ENCODE results near the gene MACROD2.

The MACROD2 gene

DNA sequence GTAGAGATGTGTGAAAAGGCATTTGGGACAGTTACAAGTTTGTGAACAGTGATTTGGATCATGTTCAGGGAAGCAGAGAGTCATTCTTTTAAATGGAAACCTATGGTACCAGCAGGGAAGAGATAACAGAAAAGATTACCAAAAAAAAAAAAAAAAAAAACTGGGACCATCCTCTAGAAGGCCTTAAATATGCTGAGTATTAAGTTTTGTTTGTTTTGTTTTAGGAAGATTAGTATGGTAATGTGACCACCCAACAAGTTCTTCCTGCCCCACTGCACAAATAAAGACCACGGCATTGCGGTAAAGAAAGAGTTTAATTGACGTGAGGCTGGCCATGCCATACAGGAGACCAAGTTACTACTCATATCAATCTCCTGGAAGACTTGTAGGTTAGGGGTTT, 1631.8 kb downstream of the MACROD2 start:
- TF ChIP-seq, protein P1, sequence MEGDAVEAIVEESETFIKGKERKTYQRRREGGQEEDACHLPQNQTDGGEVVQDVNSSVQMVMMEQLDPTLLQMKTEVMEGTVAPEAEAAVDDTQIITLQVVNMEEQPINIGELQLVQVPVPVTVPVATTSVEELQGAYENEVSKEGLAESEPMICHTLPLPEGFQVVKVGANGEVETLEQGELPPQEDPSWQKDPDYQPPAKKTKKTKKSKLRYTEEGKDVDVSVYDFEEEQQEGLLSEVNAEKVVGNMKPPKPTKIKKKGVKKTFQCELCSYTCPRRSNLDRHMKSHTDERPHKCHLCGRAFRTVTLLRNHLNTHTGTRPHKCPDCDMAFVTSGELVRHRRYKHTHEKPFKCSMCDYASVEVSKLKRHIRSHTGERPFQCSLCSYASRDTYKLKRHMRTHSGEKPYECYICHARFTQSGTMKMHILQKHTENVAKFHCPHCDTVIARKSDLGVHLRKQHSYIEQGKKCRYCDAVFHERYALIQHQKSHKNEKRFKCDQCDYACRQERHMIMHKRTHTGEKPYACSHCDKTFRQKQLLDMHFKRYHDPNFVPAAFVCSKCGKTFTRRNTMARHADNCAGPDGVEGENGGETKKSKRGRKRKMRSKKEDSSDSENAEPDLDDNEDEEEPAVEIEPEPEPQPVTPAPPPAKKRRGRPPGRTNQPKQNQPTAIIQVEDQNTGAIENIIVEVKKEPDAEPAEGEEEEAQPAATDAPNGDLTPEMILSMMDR (conservative IDR thresholded peaks at IDR 0.05; ENCODE audit: control insufficient read depth, insufficient read depth, low read depth, low read length), result no peak
- DNase-seq (ENCODE audit: low read depth), result no peak
- H3K4me3 ChIP-seq (ENCODE audit: control insufficient read depth, low read depth, low read length), result no peak overlapping the region

GRCh38 chr20:15627501-15627903, 1632.2 kb downstream of the MACROD2 start:
- TF ChIP-seq, protein P1 (conservative IDR thresholded peaks at IDR 0.05; ENCODE audit: control insufficient read depth, insufficient read depth, low read depth, low read length), result no peak
- H3K4me3 ChIP-seq (ENCODE audit: control insufficient read depth, low read depth, low read length), result no peak overlapping the region
- no peak for DNase-seq (ENCODE audit: low read depth)

GRCh38 chr20:15628851-15629353, 1633.6 kb downstream of the MACROD2 start:
- TF ChIP-seq, protein P1 (conservative IDR thresholded peaks at IDR 0.05; ENCODE audit: control insufficient read depth, insufficient read depth, low read depth, low read length), result no peak
- H3K4me3 ChIP-seq (ENCODE audit: control insufficient read depth, low read depth, low read length), result no peak overlapping the region
- no peak for DNase-seq (ENCODE audit: low read depth)

- TF ChIP-seq, protein P1 (conservative IDR thresholded peaks at IDR 0.05; ENCODE audit: control insufficient read depth, insufficient read depth, low read depth, low read length), result no peak
- no peak overlapping the region for H3K4me3 ChIP-seq (ENCODE audit: control insufficient read depth, low read depth, low read length)
- DNase-seq (ENCODE audit: low read depth), result no peak
Observed at GRCh38 chr20:15630360-15630759, 1635.0 kb downstream of the MACROD2 start.

GRCh38 chr20:15632680-15633079, 1637.4 kb downstream of the MACROD2 start:
- no peak for DNase-seq (ENCODE audit: low read depth)
- TF ChIP-seq, protein P1 (conservative IDR thresholded peaks at IDR 0.05; ENCODE audit: control insufficient read depth, insufficient read depth, low read depth, low read length), result no peak

GRCh38 chr20:15634102-15634501, 1638.8 kb downstream of the MACROD2 start:
- H3K4me3 ChIP-seq (ENCODE audit: control insufficient read depth, low read depth, low read length), result no peak overlapping the region
- TF ChIP-seq, protein P1 (conservative IDR thresholded peaks at IDR 0.05; ENCODE audit: control insufficient read depth, insufficient read depth, low read depth, low read length), result no peak
- no peak for DNase-seq (ENCODE audit: low read depth)

More at GRCh38 chr20:15632680-15633079, 1637.4 kb downstream of the MACROD2 start:
- no peak overlapping the region for H3K4me3 ChIP-seq (ENCODE audit: control insufficient read depth, low read depth, low read length)

GRCh38 chr20:15637546-15637945, 1642.2 kb downstream of the MACROD2 start:
- DNase-seq (ENCODE audit: low read depth), result no peak
- TF ChIP-seq, protein P1 (conservative IDR thresholded peaks at IDR 0.05; ENCODE audit: control insufficient read depth, insufficient read depth, low read depth, low read length), result no peak
- no peak overlapping the region for H3K4me3 ChIP-seq (ENCODE audit: control insufficient read depth, low read depth, low read length)
